ENCODE measurements around the gene OSBPL8.
A peak's percentile ranks its signal among the peaks of the same experiment; 100 is the strongest.

Gene OSBPL8

GRCh38 chr12:76548222-76548837, 11.2 kb downstream of the OSBPL8 start:
- Mint-ChIP-seq H3K4me3 (no peak overlapping the region), H3K27ac (no peak overlapping the region), H3K27me3 (no peaks in the 10 kb centered on the region), H3K9me3 (no peaks in the 10 kb centered on the region), H3K4me1 (ENCODE audit: low read depth) (peaks cover 62% of the 10 kb centered on the region), H3K36me3 (ENCODE audit: low read depth) (no peaks in the 10 kb centered on the region)
- intact Hi-C loops (cut with micrococcal nuclease), result no loop called here

GRCh38 chr12:76547526-76547925, 12.0 kb downstream of the OSBPL8 start:
- H3K36me3 Mint-ChIP-seq (ENCODE audit: low read depth), result no peaks in the 10 kb centered on the region
- H3K27ac Mint-ChIP-seq, result peak overlapping the region; percentile 13

GRCh38 chr12:76546889-76547288, 12.7 kb downstream of the OSBPL8 start:
- H3K4me1 Mint-ChIP-seq (ENCODE audit: low read depth), result peaks cover 64% of the 10 kb centered on the region
- intact Hi-C loops (cut with micrococcal nuclease), result no loop called here
- no peaks in the 10 kb centered on the region for H3K36me3 Mint-ChIP-seq (ENCODE audit: low read depth)
- H3K27ac Mint-ChIP-seq, result peak overlapping the region; percentile 13
- H3K4me3 Mint-ChIP-seq, result no peak overlapping the region
- no peaks in the 10 kb centered on the region for H3K9me3 Mint-ChIP-seq
- H3K27me3 Mint-ChIP-seq, result no peaks in the 10 kb centered on the region

More at GRCh38 chr12:76547526-76547925, 12.0 kb downstream of the OSBPL8 start:
- Mint-ChIP-seq H3K4me3 (no peak overlapping the region), H3K27me3 (no peaks in the 10 kb centered on the region), H3K4me1 (ENCODE audit: low read depth) (peaks cover 61% of the 10 kb centered on the region), H3K9me3 (no peaks in the 10 kb centered on the region)
- intact Hi-C loops (cut with micrococcal nuclease), result no loop called here

- Mint-ChIP-seq H3K4me1 (ENCODE audit: low read depth) (peaks cover 52% of the 10 kb centered on the region), H3K4me3 (no peak overlapping the region), H3K27ac (no peak overlapping the region), H3K27me3 (no peaks in the 10 kb centered on the region), H3K36me3 (ENCODE audit: low read depth) (no peaks in the 10 kb centered on the region), H3K9me3 (no peaks in the 10 kb centered on the region)
- intact Hi-C loops (cut with micrococcal nuclease), result no loop called here
Observed at GRCh38 chr12:76545486-76545885, 14.1 kb downstream of the OSBPL8 start.

GRCh38 chr12:76544601-76545261, 14.8 kb downstream of the OSBPL8 start:
- Mint-ChIP-seq H3K36me3 (ENCODE audit: low read depth) (no peaks in the 10 kb centered on the region), H3K4me1 (ENCODE audit: low read depth) (peaks cover 47% of the 10 kb centered on the region), H3K27me3 (no peaks in the 10 kb centered on the region), H3K9me3 (no peaks in the 10 kb centered on the region), H3K27ac (no peak overlapping the region), H3K4me3 (no peak overlapping the region)
- intact Hi-C loops (cut with micrococcal nuclease), result no loop called here

- Mint-ChIP-seq H3K4me1 (ENCODE audit: low read depth) (peaks cover 41% of the 10 kb centered on the region), H3K9me3 (no peaks in the 10 kb centered on the region), H3K4me3 (no peak overlapping the region), H3K36me3 (ENCODE audit: low read depth) (no peaks in the 10 kb centered on the region), H3K27me3 (no peaks in the 10 kb centered on the region), H3K27ac (no peak overlapping the region)
- intact Hi-C loops (cut with micrococcal nuclease), result no loop called here
Observed at GRCh38 chr12:76543813-76544347, 15.7 kb downstream of the OSBPL8 start.

- Mint-ChIP-seq H3K4me3 (no peak overlapping the region), H3K36me3 (ENCODE audit: low read depth) (no peaks in the 10 kb centered on the region), H3K27me3 (no peaks in the 10 kb centered on the region), H3K9me3 (no peaks in the 10 kb centered on the region), H3K27ac (no peak overlapping the region), H3K4me1 (ENCODE audit: low read depth) (peaks cover 31% of the 10 kb centered on the region)
- intact Hi-C loops (cut with micrococcal nuclease), result no loop called here
Observed at GRCh38 chr12:76542908-76543307, 16.7 kb downstream of the OSBPL8 start.

- H3K27ac Mint-ChIP-seq, result no peak overlapping the region
- peaks cover 16% of the 10 kb centered on the region for H3K36me3 Mint-ChIP-seq (ENCODE audit: low read depth)
- H3K27me3 Mint-ChIP-seq, result no peaks in the 10 kb centered on the region
- peaks cover 19% of the 10 kb centered on the region for H3K4me1 Mint-ChIP-seq (ENCODE audit: low read depth)
- no peaks in the 10 kb centered on the region for H3K9me3 Mint-ChIP-seq
- intact Hi-C loops (cut with micrococcal nuclease), result no loop called here
- no peak overlapping the region for H3K4me3 Mint-ChIP-seq
Observed at GRCh38 chr12:76539727-76540126, 19.8 kb downstream of the OSBPL8 start.

GRCh38 chr12:76537923-76538322, 21.6 kb downstream of the OSBPL8 start:
- intact Hi-C loops (cut with micrococcal nuclease), result no loop called here
- H3K9me3 Mint-ChIP-seq, result no peaks in the 10 kb centered on the region
- H3K4me1 Mint-ChIP-seq (ENCODE audit: low read depth), result peaks cover 11% of the 10 kb centered on the region

GRCh38 chr12:76536546-76536945, 23.0 kb downstream of the OSBPL8 start:
- no peak overlapping the region for H3K27ac Mint-ChIP-seq
- intact Hi-C loops (cut with micrococcal nuclease), result no loop called here
- no peak overlapping the region for H3K4me3 Mint-ChIP-seq
- H3K9me3 Mint-ChIP-seq, result no peaks in the 10 kb centered on the region
- H3K36me3 Mint-ChIP-seq (ENCODE audit: low read depth), result peaks cover 23% of the 10 kb centered on the region
- no peaks in the 10 kb centered on the region for H3K4me1 Mint-ChIP-seq (ENCODE audit: low read depth)
- no peaks in the 10 kb centered on the region for H3K27me3 Mint-ChIP-seq

More at GRCh38 chr12:76537923-76538322, 21.6 kb downstream of the OSBPL8 start:
- peaks cover 16% of the 10 kb centered on the region for H3K36me3 Mint-ChIP-seq (ENCODE audit: low read depth)
- no peak overlapping the region for H3K4me3 Mint-ChIP-seq
- no peaks in the 10 kb centered on the region for H3K27me3 Mint-ChIP-seq
- no peak overlapping the region for H3K27ac Mint-ChIP-seq

- H3K27ac Mint-ChIP-seq, result no peak overlapping the region
- H3K4me1 Mint-ChIP-seq (ENCODE audit: low read depth), result peaks cover 4% of the 10 kb centered on the region
- no peaks in the 10 kb centered on the region for H3K27me3 Mint-ChIP-seq
- no peaks in the 10 kb centered on the region for H3K9me3 Mint-ChIP-seq
- H3K4me3 Mint-ChIP-seq, result no peak overlapping the region
- H3K36me3 Mint-ChIP-seq (ENCODE audit: low read depth), result peaks cover 28% of the 10 kb centered on the region
- intact Hi-C loops (cut with micrococcal nuclease), result no loop called here
Observed at GRCh38 chr12:76535170-76535569, 24.4 kb downstream of the OSBPL8 start.

GRCh38 chr12:76533331-76533730, 26.2 kb downstream of the OSBPL8 start:
- H3K27ac Mint-ChIP-seq, result no peak overlapping the region
- intact Hi-C loops (cut with micrococcal nuclease), result no loop called here
- peaks cover 14% of the 10 kb centered on the region for H3K4me1 Mint-ChIP-seq (ENCODE audit: low read depth)
- H3K9me3 Mint-ChIP-seq, result no peaks in the 10 kb centered on the region
- H3K36me3 Mint-ChIP-seq (ENCODE audit: low read depth), result peaks cover 28% of the 10 kb centered on the region
- H3K27me3 Mint-ChIP-seq, result no peaks in the 10 kb centered on the region
- H3K4me3 Mint-ChIP-seq, result no peak overlapping the region

- Mint-ChIP-seq H3K27me3 (no peaks in the 10 kb centered on the region), H3K4me1 (ENCODE audit: low read depth) (peaks cover 15% of the 10 kb centered on the region), H3K4me3 (no peak overlapping the region), H3K36me3 (ENCODE audit: low read depth) (peaks cover 28% of the 10 kb centered on the region), H3K27ac (no peak overlapping the region), H3K9me3 (no peaks in the 10 kb centered on the region)
- intact Hi-C loops (cut with micrococcal nuclease), result no loop called here
Observed at GRCh38 chr12:76532520-76532919, 27.1 kb downstream of the OSBPL8 start.

- H3K4me3 Mint-ChIP-seq, result no peak overlapping the region
- peaks cover 15% of the 10 kb centered on the region for H3K4me1 Mint-ChIP-seq (ENCODE audit: low read depth)
- no peaks in the 10 kb centered on the region for H3K27me3 Mint-ChIP-seq
- H3K9me3 Mint-ChIP-seq, result no peaks in the 10 kb centered on the region
- intact Hi-C loops (cut with micrococcal nuclease), result no loop called here
- H3K36me3 Mint-ChIP-seq (ENCODE audit: low read depth), result peaks cover 20% of the 10 kb centered on the region
- H3K27ac Mint-ChIP-seq, result no peak overlapping the region
Observed at GRCh38 chr12:76531056-76531455, 28.5 kb downstream of the OSBPL8 start.
